GM12892 (cell line): Measurements from ENCODE around the gene SEC22B.
"Not testable (repeated sequence)": the region's sequence is repeated elsewhere in the genome, so short reads cannot be mapped to it uniquely, and the experiment has no call there.

ENCODE experiments used
- POLR2A ChIP-seq: IDR thresholded peaks from 2 replicates; pipeline ENCODE4 v1.6.1; 2011; ENCODE audit warnings: low read depth, low read length, control low read depth
- POLR2AphosphoS5 ChIP-seq: IDR thresholded peaks from 2 replicates; pipeline ENCODE4 v1.6.1; 2011; ENCODE audit warnings: low read depth, low read length, control low read depth

GRCh38 chr1:120101593-120101992 is 74.7 kb downstream of the SEC22B start:
- TF ChIP-seq POLR2AphosphoS5, POLR2A: not testable (repeated sequence)
